ENCODE results near the gene ZNF641.

DNA sequence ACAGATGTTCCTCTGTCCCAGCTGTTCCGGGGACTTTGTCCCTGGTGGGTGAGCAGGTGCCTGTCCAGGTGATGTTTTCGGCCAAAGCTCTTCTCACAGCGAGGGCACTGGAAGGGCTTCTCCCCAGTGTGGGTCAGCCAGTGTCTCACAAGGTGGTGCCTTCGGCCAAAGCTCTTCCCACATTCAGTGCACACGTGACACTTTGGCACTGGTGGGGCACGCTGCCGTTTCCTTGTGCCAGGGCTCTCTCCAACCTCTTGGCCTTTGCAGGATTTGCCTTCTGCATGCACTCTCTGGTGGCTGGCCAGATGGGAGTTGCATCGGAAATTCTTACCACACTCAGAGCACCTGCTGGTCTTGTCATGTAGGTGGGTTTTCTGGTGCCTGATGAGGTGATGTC lies 7.7 kb downstream of the ZNF641 start:
- TF ChIP-seq CTCF (IDR thresholded peaks at IDR 0.05) = no peak
- TF ChIP-seq POLR2AphosphoS5 (IDR thresholded peaks at IDR 0.05) = no peak
- no peak for TF ChIP-seq POLR2A (IDR thresholded peaks at IDR 0.05)
